Middle frontal gyrus (tissue), 1 donor: ENCODE measurements around the gene TMEM14A.

Experiments
- DNase-seq: peaks from one replicate; pipeline ENCODE4 v3.0.0-alpha.2; 2015; ENCODE audit warnings: low spot score; ENCODE audit errors: extremely low spot score

The TMEM14A gene

DNA sequence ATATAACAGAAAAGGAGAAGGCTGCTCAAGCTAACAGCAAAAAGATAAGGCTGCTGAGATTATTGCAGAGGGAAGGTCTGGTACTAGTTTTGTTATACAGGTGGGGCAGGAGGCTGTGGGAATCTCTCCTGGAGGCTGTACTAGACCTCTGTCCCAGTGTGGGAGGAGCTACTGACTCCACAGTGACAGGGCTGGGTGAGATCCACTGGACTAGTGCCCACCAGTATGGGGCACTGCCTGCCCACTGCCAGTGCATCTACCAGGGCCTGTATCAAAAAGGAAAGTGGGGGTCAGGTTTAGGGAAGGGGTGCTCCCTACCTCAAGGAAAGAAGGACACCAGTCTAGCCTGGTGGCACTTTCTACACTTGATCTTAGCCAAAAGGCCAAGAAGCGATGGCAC, 62.3 kb downstream of the TMEM14A start:
- no peak for DNase-seq

DNA sequence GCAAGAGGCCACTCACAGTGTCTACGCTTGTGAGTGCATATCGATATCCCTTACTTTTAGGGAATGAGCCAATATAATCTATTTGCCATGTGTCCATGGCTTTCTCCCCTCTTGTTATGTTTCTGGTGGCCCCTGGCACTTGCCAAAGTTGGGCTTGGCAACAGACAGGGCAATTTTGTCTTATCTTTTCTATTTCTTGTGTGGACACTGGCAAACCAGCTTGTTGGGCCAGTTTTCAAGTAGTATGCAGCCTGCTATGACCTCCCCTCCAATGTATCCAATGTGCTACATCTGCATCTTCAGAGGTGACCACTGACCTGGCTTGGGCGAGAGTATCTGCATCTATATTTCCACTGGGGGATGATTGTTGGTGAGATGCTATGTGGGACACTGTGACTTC, 63.2 kb downstream of the TMEM14A start:
- no peak for DNase-seq

DNA sequence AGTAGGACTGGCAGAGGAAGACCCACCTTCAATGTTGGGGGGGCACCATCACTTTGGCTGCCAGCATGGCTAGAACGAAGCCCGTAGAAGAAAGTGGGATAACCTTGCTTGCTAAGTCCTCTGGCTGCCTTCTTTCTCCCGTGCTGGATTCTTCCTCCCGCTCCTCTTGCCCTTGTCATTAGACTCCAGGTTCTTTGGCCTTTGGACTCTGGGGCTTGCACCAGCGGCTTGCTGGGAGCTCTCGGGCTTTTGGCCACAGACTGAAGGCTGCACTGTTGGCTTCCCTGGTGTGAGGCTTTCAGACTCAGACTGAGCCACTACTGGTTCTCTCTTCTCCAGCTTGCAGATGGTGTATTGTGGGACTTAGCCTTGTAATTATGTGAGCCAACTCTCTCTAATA, 64.2 kb downstream of the TMEM14A start:
- no peak for DNase-seq

DNA sequence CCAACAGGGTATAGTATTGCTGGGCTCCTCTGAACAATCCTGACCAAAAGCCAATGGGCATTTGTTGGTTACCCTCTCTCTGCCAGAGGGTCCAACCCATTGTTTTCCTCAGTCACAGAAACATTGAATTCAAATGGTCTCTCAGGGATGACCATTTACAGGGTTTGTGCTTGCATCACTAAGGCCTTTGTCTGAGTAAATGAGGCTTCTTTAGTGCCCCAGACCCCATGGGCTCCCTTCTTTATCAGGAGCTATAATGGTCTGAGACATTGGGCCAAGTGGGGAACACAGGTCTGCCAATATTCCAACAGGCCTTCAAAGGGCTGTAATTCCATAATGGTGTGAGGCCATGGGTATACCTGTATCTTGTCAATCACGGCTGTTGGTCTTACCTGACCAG, 65.2 kb downstream of the TMEM14A start:
- DNase-seq = no peak
